NB4 (cell line): ENCODE data around the gene SCAF1.

ENCODE experiments used
- CTCF ChIP-seq: IDR thresholded peaks from one replicate; pipeline ENCODE4 v1.5.1; 2012; ENCODE audit warnings: low read depth, low read length
- MAX ChIP-seq: IDR thresholded peaks from 2 replicates; pipeline ENCODE4 v1.6.1; 2011; ENCODE audit warnings: low read depth, low read length
- MYC ChIP-seq: IDR thresholded peaks from 2 replicates; pipeline ENCODE4 v1.6.1; 2011; ENCODE audit warnings: low read depth, low read length
- POLR2A ChIP-seq: IDR thresholded peaks from 2 replicates; pipeline ENCODE4 v1.6.1; 2011; ENCODE audit warnings: mild to moderate bottlenecking; ENCODE audit not compliant: insufficient read length; ENCODE audit errors: extremely low read depth

GRCh38 chr19:49696865-49697264 lies 54.9 kb downstream of the SCAF1 start:
- TF ChIP-seq CTCF (no peak), POLR2A (no peak), MYC (no peak), MAX (no peak)
